Stomach (tissue), 9 donors: ENCODE measurements around the gene PLSCR2. TPM values are rescaled to one million over a fixed set of nuclear protein-coding genes. Genes with fewer than 3 reads are reported as not detected.

Source experiments
- DNase-seq, 2 donors: peaks; one replicate each; pipeline versions ENCODE4 v3.0.0 to v3.0.0-alpha.2; 2013 to 2019
- H3K27ac ChIP-seq, 5 donors: fragments of 200-600 bp in 4 of 5; sonication (generic) in 4 of 5; one replicate each; pipeline ENCODE4 v1.5.1; 2013 to 2019; ENCODE audit warnings: mild to moderate bottlenecking in 1 of 5, moderate library complexity in 1 of 5
- H3K27me3 ChIP-seq, 3 donors: fragments of 200-600 bp; sonication (generic); one replicate each; pipeline ENCODE4 v1.5.1; 2017 to 2019; ENCODE audit warnings: mixed run types in 1 of 3
- H3K36me3 ChIP-seq, 4 donors: fragments of 200-600 bp; sonication (generic); 1 replicate in 3 of 4; 2 replicates in 1 of 4; pipeline ENCODE4 v1.5.1; 2016 to 2019
- H3K4me1 ChIP-seq, 4 donors: fragments of 200-600 bp; sonication (generic); one replicate each; pipeline ENCODE4 v1.5.1; 2016 to 2019
- H3K4me3 ChIP-seq, 4 donors: fragments of 200-600 bp; sonication (generic) in 3 of 4; one replicate each; pipeline ENCODE4 v1.5.1; 2016 to 2019; ENCODE audit warnings: mild to moderate bottlenecking in 1 of 4
- H3K9me3 ChIP-seq, 4 donors: fragments of 200-600 bp; sonication (generic); one replicate each; pipeline ENCODE4 v1.5.1; 2016 to 2019
- CTCF ChIP-seq, 7 experiments: fragments of 450-650 bp in 4 of 7; fragments of 200-600 bp in 3 of 7; sonication (generic) in 3 of 7; IDR thresholded peaks; one replicate each; pipeline ENCODE4 v1.5.1; 2016 to 2019; ENCODE audit warnings: antibody characterized with exemption in 7 of 7, control low read depth in 2 of 7, mild to moderate bottlenecking in 1 of 7
- EP300 ChIP-seq: sonication (generic); formaldehyde crosslinking; IDR thresholded peaks from one replicate; pipeline ENCODE4 v1.6.1; 2017; ENCODE audit warnings: antibody characterized with exemption
- POLR2A ChIP-seq, 4 donors: fragments of 450-650 bp; IDR thresholded peaks; one replicate each; pipeline ENCODE4 v1.6.1; 2016; ENCODE audit warnings: antibody characterized with exemption in 4 of 4, control low read depth in 2 of 4, mild to moderate bottlenecking in 1 of 4, moderate library complexity in 1 of 4
- POLR2AphosphoS5 ChIP-seq, 3 donors: sonication (generic); formaldehyde crosslinking; IDR thresholded peaks; one replicate each; pipeline ENCODE4 v1.6.1; 2016; ENCODE audit warnings: antibody characterized with exemption in 3 of 3
- WGBS, 5 donors: extraction: QIAGEN DNeasy Blood & Tissue Kit in 3 of 5; methylation state at CpG; one replicate each; pipeline versions ENCODE4 v1.1.5 to v1.1.7; 2013 to 2018; 5-methylcytosine and 5-hydroxymethylcytosine counted together
- intact Hi-C: fragments of 100-400 bp; cut with DNase I; formaldehyde crosslinking; loops from one replicate; pipeline ENCODE4 v1.15.1; 2023; ENCODE audit warnings: low total_unique reads
- polyA plus RNA-seq, 3 donors: library from polyadenylated mRNA; stranded (reverse); fragments of 200-250 nt; gene quantifications; one replicate each; pipeline ENCODE4 v1.2.3, GENCODE V29; 2013
- total RNA-seq, 5 donors: library from RNA; depleted of rRNA; stranded (reverse); fragments of >200 nt; gene quantifications; one replicate each; pipeline versions ENCODE4 v1.1.0 to v1.2.3, GENCODE V29; 2014 to 2016
- donor health status: healthy with polysubstance abuse.
- donor health status: Bipolar disorder and iron deficiency.
- donor health status: healthy.

Gene PLSCR2
- total and polyA plus RNA-seq, 8 donors, result 0.20 to 0.73 TPM; not detected in 6

- Histone ChIP-seq H3K9me3 (peaks cover 6 to 23% (median 11%) of the 10 kb centered on the region in 4 donors), H3K4me1 (no peaks in the 10 kb centered on the region), H3K4me3 (no peak overlapping the region), H3K27ac (no peak overlapping the region), H3K27me3 (no peaks in the 10 kb centered on the region), H3K36me3 (no peaks in the 10 kb centered on the region)
- TF ChIP-seq POLR2A (IDR thresholded peaks at IDR 0.05) (no peak), EP300 (no peak), CTCF (IDR thresholded peaks at IDR 0.05) (no peak), POLR2AphosphoS5 (IDR thresholded peaks at IDR 0.05) (no peak)
- WGBS, 5 donors, result 62 to 77% (median 67%) methylated on average over 7 of the region's 7 CpGs
- no peak for DNase-seq
- intact Hi-C loops, result no loop called here
Observed at GRCh38 chr3:146407956-146408355, 61.4 kb downstream of the PLSCR2 start.

GRCh38 chr3:146404436-146404835 is 64.9 kb downstream of the PLSCR2 start:
- no peak for DNase-seq
- H3K36me3 ChIP-seq, result no peaks in the 10 kb centered on the region
- no peaks in the 10 kb centered on the region for H3K9me3 ChIP-seq
- intact Hi-C loops, result no loop called here
- H3K27me3 ChIP-seq, result no peaks in the 10 kb centered on the region
- H3K4me1 ChIP-seq, result no peaks in the 10 kb centered on the region
- TF ChIP-seq CTCF (IDR thresholded peaks at IDR 0.05) (no peak), POLR2A (IDR thresholded peaks at IDR 0.05) (no peak)
- no peak overlapping the region for H3K27ac ChIP-seq
- no peak overlapping the region for H3K4me3 ChIP-seq

- H3K4me3 ChIP-seq, result no peak overlapping the region
- no peaks in the 10 kb centered on the region for H3K9me3 ChIP-seq
- TF ChIP-seq POLR2AphosphoS5 (IDR thresholded peaks at IDR 0.05) (no peak), POLR2A (IDR thresholded peaks at IDR 0.05) (no peak), EP300 (no peak), CTCF (IDR thresholded peaks at IDR 0.05) (no peak)
- no peaks in the 10 kb centered on the region for H3K36me3 ChIP-seq
- H3K27me3 ChIP-seq, result no peaks in the 10 kb centered on the region
- no peak overlapping the region for H3K27ac ChIP-seq
- intact Hi-C loops, result no loop called here
- no peak for DNase-seq
- WGBS, 5 donors, result 75 to 94% (median 87%) methylated on average over 3 of the region's 3 CpGs
- no peaks in the 10 kb centered on the region for H3K4me1 ChIP-seq
Observed at GRCh38 chr3:146403792-146404191, 65.6 kb downstream of the PLSCR2 start.

- Histone ChIP-seq H3K27ac (no peak overlapping the region), H3K4me1 (no peaks in the 10 kb centered on the region), H3K9me3 (no peaks in the 10 kb centered on the region), H3K4me3 (no peak overlapping the region), H3K27me3 (no peaks in the 10 kb centered on the region), H3K36me3 (no peaks in the 10 kb centered on the region)
- intact Hi-C loops, result no loop called here
- 72 to 81% (median 79%) methylated on average over 4 of the region's 4 CpGs for WGBS, 5 donors
- no peak for DNase-seq
- no peak for TF ChIP-seq POLR2AphosphoS5 (IDR thresholded peaks at IDR 0.05)
Observed at GRCh38 chr3:146396792-146397191, 72.6 kb downstream of the PLSCR2 start.

- Histone ChIP-seq H3K36me3 (no peaks in the 10 kb centered on the region), H3K4me1 (peaks cover 0 to 9% (median 0%) of the 10 kb centered on the region in 4 donors), H3K9me3 (no peaks in the 10 kb centered on the region), H3K4me3 (no peak overlapping the region), H3K27ac (no peak overlapping the region), H3K27me3 (no peaks in the 10 kb centered on the region)
- intact Hi-C loops, result no loop called here
- TF ChIP-seq EP300, result no peak
- no peak for TF ChIP-seq CTCF (IDR thresholded peaks at IDR 0.05)
- TF ChIP-seq POLR2AphosphoS5 (IDR thresholded peaks at IDR 0.05), result no peak
- TF ChIP-seq POLR2A (IDR thresholded peaks at IDR 0.05), result no peak
- DNase-seq, result no peak
- WGBS, 5 donors, result 87 to 98% (median 92%) methylated on average over 2 of the region's 2 CpGs
Observed at GRCh38 chr3:146395164-146395563, 74.2 kb downstream of the PLSCR2 start.
